ENCODE measurements around the gene PTCD1.
A peak's percentile ranks its signal among the peaks of the same experiment; 100 is the strongest.

The PTCD1 gene

DNA sequence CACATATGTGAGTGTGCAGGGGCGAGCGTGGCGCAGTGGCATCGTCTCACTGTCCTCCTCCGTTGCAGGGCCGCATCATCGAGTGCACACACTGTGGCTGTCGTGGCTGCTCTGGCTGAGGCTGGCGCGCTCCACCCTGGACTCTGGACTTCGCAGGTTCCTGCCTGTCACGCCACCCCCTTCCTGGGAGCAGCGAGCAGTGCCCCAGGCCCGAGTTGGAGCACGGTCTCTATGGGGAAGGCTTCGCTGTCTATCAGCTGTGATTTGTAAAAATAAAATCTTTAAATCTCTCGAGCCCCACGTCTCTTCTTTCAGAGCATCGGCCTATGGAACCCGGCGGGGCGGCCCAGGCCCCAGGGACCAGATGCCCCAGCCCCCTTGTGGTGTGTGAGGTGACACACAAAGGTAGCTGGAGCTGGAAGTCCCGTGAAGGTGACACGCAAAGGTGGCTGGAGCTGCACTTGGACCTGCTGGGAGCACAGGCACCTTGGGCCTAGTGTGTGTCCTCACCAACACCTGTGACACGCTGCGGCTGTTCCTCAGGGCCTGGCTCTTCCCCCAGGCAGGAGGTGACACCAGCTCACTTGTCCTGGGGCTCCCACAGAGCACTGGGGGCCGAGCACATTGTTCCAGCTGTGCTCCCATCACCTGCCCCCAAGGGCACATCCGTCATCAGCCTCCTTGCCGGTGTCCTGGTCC is 19.1 kb downstream of the PTCD1 start:
- no peak for TF ChIP-seq CTCF (conservative IDR thresholded peaks at IDR 0.05)
- H3K27ac ChIP-seq = no peak overlapping the region

DNA sequence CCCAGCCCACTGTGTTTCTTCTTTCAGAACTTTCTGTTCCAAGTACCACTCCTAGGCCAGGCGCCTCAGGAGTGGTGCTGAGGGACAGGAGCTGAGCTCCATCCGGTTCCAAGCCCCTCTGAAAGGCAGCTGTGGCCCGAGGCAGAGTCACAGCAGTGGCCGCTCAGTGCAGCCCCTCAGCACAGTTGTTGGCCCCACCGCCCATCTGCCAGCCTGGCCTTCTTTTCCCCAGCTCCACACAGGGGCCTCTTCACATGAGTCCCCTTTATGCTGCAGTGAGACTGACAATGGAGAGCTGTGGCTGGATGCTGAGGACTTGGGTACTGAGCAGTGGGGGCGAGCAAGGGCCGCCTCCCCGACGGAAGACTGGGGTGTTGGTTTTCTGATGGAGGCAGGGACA is 20.3 kb downstream of the PTCD1 start:
- TF ChIP-seq CTCF (conservative IDR thresholded peaks at IDR 0.05) = no peak
- H3K27ac ChIP-seq = no peak overlapping the region

GRCh38 chr7:99415513-99416127 is 23.0 kb downstream of the PTCD1 start:
- 0 out of 2 replicates have a peak overlapping the region, but pooled peaks have one; percentile 8 for H3K27ac ChIP-seq
- peak; percentile 80 for TF ChIP-seq CTCF (conservative IDR thresholded peaks at IDR 0.05)

GRCh38 chr7:99410635-99411034 is 28.0 kb downstream of the PTCD1 start:
- TF ChIP-seq CTCF (conservative IDR thresholded peaks at IDR 0.05) = no peak
- peak overlapping the region; percentile 100 for H3K27ac ChIP-seq

DNA sequence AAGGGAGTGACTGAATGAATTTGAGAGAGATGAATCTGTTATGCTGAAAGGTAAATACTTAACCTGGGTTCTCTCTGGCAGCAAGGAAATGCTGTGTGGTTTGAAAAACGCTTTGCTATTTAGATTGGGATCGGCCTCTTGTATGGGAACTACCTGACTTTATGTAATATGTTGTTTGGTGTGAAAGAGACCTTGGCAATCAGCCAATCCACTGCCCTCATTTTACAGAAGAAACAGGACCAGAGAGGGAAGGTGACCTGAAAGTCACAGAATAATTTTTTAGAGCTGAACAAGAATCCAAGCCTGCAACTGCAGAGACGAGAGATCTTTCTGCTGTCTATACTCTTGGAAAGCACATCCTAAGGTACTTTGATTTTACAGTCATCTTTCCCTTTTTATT is 28.8 kb downstream of the PTCD1 start:
- peak overlapping the region; percentile 100 for H3K27ac ChIP-seq

GRCh38 chr7:99409192-99409572 is 29.4 kb downstream of the PTCD1 start:
- TF ChIP-seq CTCF (conservative IDR thresholded peaks at IDR 0.05) = no peak
- H3K27ac ChIP-seq = peak overlapping the region; percentile 100

More for the DNA sequence above, 28.8 kb downstream of the PTCD1 start:
- no peak for TF ChIP-seq CTCF (conservative IDR thresholded peaks at IDR 0.05)

DNA sequence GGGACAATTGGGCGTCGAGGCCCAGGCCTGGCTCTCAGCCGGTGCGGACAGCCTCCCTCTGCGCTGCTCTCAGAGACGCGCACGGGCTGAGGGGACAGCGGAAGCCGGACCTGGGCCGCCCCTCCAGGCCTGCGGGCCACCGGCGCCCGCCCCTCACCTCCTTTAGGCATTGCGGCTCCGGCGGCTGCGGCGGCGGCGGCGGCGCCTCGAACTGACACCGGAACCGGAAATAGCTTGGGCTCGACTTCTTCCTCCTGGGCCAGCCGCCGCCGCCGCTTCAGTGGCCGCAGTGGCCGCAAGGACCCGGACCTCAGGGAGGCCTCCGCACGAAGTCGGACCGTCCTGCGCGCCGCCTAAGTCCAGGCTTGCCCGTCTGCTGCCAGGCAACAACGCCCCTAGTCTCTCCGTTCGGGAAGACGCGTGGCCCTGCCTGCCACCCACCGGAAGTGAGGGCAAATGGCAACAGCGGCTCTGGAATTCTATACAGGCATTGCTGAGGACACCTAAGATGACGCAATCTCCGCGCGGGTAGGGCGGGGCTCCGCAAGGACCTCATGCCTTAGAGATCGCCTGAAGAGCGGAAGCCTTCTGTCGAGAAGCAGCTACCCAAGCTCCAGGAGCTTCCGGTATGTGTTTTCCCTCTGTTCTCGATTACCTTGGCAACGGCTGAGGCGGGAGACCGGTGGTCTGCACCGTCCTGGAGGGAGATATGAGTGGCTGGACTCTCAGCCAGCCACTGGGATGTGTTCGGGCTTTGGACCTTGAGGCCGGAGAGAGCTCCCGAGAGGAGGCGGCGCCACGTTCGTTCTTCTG is 30.0 kb downstream of the PTCD1 start, which contains the start of the genes BUD31 and PDAP1:
TSS of gene BUD31 (plus strand) at position 591 of the 813 bp plus-strand sequence. CDS start 2,124 bp downstream, outside the sequence.
TSS of gene PDAP1 (minus strand) at position 219 of the 813 bp plus-strand sequence. CDS start at position 170, 49 bp downstream.
- TF ChIP-seq CTCF (conservative IDR thresholded peaks at IDR 0.05) = no peak
- H3K27ac ChIP-seq = peak within 1 kb of the TSS; percentile 100

Measured in VCaP (cell line).